NCI-H345 treated with DMSO at 0.1 percent for 48 hours (cell line): ENCODE results near the gene SIDT1.
A peak's percentile ranks its signal among the peaks of the same experiment; 100 is the strongest.

Experiments used
- DNase-seq: peaks from one replicate; lab custom pipeline; 2025; ENCODE audit not compliant: unreplicated experiment; lab: John Stamatoyannopoulos, UW

The SIDT1 gene

DNA sequence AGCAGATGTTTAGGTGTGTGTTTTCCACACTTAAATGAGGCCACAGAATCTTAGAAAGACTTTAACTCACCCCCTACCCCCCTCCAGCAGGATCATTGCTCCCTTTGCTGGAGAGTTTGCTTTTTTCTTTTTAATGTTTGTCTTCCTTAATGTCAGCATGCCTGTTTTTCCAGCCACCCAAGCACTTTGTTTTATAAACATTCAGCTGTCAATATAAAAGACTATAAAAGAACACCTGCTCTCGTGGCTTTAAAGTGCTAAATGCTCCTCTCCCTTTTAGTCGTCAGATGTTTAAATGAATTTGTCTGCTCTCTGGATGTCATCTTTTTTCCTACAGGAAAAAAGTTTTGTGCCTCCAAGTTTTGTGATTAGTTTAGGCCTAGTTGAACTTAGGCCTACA is 61.7 kb downstream of the SIDT1 start:
- DNase-seq, result peak; percentile 58

- DNase-seq, result no peak
Measured at GRCh38 chr3:113597596-113598354, 65.4 kb downstream of the SIDT1 start.

- no peak for DNase-seq
Measured at GRCh38 chr3:113600418-113601182, 68.2 kb downstream of the SIDT1 start.

GRCh38 chr3:113601240-113601639 is 68.9 kb downstream of the SIDT1 start:
- DNase-seq, result no peak

- no peak for DNase-seq
Measured at GRCh38 chr3:113602256-113602655, 69.9 kb downstream of the SIDT1 start.

DNA sequence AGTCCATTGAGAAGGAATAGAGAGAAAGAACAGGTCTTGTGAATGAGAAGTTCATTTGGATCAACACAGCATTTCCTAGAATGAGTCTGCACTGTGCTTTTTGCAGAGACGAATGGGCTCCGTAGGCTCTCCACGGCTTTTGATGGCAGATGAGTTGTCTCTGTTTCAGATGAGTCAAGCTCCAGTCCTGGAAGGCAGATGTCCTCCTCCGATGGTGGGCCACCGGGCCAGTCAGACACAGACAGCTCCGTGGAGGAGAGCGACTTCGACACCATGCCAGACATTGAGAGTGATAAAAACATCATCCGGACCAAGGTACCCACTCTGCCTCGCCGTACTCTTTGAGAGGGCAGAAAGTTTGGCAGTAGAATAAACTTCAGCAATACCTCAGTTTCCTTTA is 70.5 kb downstream of the SIDT1 start:
- no peak for DNase-seq

DNA sequence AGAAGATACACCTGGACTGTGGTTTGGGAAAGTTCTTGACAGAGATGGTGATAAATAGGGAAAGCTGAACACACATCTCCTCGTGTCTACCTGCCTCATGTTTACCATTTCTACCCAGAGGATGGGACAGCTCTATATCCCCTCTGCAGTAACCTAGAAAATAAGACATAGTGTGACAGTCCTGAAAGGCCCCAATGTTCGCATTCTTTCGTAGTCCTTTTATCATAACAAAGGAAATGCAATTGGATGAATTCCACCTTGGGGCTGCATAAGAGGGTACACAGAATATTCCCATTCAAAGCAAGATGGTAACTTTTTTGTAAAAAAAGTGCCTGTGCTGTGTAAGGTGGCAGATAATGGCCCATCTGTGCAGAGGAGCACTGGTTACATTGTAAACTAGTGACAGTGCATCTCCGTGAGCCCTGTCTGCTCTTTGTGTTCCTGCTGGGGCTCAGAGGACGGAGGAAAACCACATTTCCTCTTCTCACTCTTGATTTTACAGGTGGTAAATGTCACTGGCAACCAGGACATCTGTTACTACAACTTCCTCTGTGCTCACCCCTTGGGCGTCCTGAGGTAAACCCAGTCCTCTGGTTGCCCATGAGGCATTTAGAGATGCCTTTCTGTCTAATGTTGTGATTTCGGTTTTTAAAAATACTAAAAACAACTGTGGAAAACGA is 74.3 kb downstream of the SIDT1 start:
- DNase-seq, result no peak

DNA sequence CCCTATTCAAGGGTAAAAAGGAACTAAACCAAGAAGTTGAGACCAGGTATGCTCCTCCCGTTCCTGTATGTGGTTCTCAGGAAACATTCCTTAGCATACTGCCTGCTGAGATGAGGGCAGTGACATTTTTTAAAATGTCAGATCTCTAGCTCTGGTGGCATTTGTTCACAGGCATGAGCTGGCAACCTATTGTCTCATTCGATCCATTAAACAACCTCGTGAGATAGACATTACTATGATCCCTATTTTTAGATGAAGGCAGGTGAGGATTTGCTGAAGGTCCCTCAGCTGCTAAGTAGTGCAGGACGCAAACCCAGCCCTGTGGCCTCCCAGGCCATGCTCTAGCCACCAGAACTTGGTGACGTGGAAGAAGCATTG is 74.9 kb downstream of the SIDT1 start:
- no peak for DNase-seq

DNA sequence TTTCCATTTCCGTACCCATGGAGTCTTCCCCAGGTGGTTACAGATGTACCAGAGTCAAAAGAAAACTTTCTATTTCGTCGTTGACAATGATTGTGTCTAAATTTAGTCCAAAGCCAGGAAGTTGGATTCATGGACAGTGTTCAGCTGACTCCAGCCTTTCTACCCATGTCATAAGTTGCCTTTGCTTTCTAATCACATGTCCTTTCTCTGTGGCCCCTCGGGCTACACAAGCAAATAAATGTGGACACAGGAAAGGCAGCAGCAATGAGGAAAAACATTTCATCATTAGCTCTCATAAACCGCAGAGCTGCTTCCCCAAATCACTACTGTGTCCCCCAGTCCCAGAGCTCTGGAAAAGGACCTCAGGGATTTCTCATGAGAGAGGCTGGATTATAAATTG is 82.0 kb downstream of the SIDT1 start:
- DNase-seq, result no peak

DNA sequence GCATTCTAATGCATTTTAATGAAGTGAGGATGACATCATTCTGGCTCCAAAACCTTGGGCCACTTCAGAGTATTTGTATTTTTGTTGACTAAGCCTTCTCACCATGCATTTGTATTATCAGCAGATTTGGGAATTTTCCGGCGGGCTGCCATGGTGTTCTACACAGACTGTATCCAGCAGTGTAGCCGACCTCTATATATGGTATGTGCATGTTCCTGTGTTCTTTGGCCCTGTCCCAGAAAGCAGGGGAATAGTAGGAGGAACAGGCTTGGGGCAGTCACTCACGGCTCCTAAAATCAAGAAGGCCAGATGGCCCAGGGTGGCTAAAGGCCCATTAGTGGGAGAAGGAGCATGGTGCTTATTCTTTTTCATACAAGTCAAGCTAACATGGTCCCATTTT is 83.6 kb downstream of the SIDT1 start:
- DNase-seq, result no peak

DNA sequence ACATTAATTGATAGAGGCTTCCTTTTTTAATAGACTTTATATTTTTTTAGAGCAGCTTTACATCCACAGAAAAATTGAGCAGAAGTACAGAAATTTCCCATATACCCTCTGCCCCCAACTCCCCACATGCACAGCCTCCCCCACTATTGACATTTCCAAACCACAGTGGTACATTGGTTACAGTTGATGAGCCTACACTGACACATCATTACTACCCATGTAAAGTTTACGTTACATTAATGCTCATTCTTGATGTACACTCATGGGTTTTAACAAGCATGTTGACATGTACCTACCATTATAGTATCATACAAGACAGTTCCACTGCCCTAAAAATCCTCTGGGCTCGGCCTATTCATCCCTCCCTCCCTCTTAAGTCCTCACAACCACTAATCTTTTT is 85.4 kb downstream of the SIDT1 start:
- DNase-seq, result no peak

DNA sequence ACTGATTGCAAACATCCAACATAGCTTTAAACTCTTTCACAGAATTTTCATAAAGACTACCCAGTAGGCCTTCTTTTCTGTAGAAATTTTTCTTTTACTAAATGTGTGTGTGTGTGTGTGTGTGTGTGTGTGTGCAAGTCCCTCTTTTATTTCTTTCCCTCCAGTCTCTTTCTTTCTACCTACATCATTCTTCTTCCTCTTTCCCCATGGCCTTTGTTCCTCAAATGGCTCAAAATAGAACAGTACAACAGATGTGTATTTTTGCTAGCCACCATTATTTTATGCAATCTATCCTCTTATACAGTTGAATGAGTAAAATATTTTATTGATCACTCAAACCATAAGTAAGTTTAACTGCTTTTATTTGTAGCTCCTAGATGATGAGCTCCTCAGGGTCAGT is 87.7 kb downstream of the SIDT1 start:
- DNase-seq, result no peak

- no peak for DNase-seq
Measured at GRCh38 chr3:113623324-113623723, 91.0 kb downstream of the SIDT1 start.

GRCh38 chr3:113623811-113624210 is 91.5 kb downstream of the SIDT1 start:
- no peak for DNase-seq

GRCh38 chr3:113625834-113626233 is 93.5 kb downstream of the SIDT1 start:
- no peak for DNase-seq

DNA sequence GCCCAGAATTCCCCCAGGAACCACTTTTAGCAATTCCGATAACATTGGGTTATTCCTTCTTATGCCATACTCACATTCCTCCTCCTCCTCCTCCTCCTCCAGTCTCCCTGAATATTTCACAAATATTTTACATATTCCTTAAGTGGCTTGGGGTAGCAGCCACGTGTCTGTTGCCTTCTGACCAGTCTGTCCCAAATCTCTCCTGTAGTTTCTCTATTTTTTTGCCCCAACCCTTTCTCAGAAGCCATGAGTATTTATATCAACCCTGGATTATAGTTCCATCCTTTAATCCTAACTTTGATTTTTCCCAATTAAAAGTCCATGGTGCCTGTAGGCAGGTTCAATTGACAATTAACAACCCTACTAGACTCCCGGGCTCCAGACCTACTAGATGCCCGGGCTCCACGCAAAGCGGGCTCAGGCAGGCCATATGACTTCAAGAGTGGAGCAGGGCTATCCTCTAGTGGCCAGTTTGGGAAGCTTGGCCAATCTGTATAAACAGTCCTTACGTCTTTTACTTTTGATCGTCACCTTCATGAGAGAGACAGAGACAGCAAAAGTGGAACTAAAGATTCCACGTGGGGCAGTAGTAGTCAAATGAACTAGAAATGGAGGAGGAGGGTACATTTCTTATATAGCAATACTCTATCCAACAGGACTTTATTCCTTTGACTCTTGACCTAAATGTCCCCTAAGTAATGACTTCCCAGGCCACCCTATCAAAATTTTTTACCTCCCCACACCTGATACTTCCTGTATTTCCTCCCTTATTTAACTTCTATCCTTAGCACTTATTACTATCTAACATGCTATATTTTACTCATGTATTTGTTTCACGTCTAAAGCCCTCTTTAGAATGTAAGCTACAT is 94.4 kb downstream of the SIDT1 start:
- peak; percentile 5 for DNase-seq

DNA sequence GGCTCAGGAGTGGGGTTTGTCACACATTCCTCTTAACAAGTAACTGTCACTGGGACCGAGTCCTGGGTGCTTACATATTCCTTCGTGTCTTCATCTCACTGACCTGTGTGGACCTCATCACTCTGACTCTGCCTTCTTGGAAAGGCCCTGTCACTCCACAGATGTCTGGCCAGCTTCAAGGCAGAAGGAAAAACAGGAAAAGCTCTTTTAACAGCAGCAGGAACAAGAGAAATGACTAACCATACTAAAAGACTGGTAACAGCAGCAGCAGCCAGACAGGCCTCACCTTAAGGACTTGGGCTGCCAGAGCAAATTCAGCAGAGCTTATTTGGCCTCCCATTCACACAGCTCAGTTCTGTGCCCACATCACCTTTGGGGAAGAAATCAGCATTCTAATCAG is 96.0 kb downstream of the SIDT1 start:
- no peak for DNase-seq

- no peak for DNase-seq
Measured at GRCh38 chr3:113628788-113629187, 96.4 kb downstream of the SIDT1 start.

DNA sequence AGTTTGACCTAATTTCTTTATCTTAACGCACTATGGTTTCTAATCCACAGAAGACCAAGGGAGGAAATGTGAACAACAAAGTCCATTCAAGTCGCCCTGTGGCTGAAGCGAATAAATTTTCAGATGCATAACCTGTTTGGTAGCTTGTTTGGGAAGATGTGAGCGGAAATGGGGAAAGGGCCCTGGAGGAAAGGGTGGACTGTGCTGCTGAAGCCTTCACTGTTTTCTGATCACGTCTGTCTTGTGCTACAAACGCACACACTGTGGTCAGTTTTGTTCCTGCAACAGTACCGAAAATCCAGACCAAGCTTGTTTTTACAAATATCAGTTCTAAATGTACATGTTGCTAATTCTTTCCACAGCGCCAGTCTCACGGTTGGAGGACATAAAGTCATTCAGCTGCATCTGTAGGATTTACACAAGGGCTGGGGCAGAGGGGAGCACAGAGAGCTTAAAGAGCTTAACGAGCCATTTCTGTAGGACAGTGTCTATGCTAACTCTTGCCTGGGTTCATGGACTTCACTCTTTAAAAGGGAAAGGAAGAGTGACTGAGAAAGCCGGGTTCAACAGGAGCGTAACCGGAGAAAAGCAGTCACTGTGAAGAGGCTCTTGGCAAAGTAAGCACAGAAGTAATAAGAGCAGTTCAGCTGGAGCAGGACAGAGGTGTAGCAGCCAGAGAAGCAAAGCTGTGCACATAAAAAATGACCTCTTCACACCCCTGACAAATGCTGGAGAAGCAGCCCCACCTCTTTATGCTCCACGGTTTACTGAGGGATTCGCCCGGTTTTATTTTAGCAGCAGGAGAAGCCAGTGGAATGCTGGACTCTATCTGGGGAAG is 97.4 kb downstream of the SIDT1 start:
- DNase-seq, result no peak

GRCh38 chr3:113630956-113631542 is 98.7 kb downstream of the SIDT1 start:
- DNase-seq, result no peak
